Peyer's patch (tissue), 4 donors: ENCODE results near the gene ZFP1.

Source experiments
- POLR2A ChIP-seq, 2 donors: fragments of 450-650 bp; IDR thresholded peaks; one replicate each; pipeline ENCODE4 v1.5.1; 2017; ENCODE audit warnings: antibody characterized with exemption in 2 of 2, mild to moderate bottlenecking in 2 of 2, moderate library complexity in 2 of 2
- TF ChIP-seq, protein P1 (sequence below), 6 experiments: fragments of 450-650 bp in 4 of 6; fragments of 200-600 bp in 2 of 6; sonication (generic) in 1 of 6; IDR thresholded peaks; one replicate each; pipeline ENCODE4 v1.5.1; 2017 to 2019; ENCODE audit warnings: antibody characterized with exemption in 6 of 6, mild to moderate bottlenecking in 3 of 6, moderate library complexity in 1 of 6

- TF ChIP-seq, protein P1, sequence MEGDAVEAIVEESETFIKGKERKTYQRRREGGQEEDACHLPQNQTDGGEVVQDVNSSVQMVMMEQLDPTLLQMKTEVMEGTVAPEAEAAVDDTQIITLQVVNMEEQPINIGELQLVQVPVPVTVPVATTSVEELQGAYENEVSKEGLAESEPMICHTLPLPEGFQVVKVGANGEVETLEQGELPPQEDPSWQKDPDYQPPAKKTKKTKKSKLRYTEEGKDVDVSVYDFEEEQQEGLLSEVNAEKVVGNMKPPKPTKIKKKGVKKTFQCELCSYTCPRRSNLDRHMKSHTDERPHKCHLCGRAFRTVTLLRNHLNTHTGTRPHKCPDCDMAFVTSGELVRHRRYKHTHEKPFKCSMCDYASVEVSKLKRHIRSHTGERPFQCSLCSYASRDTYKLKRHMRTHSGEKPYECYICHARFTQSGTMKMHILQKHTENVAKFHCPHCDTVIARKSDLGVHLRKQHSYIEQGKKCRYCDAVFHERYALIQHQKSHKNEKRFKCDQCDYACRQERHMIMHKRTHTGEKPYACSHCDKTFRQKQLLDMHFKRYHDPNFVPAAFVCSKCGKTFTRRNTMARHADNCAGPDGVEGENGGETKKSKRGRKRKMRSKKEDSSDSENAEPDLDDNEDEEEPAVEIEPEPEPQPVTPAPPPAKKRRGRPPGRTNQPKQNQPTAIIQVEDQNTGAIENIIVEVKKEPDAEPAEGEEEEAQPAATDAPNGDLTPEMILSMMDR (IDR thresholded peaks at IDR 0.05), result no peak
- TF ChIP-seq POLR2A (IDR thresholded peaks at IDR 0.05), result no peak
Observed at GRCh38 chr16:75202069-75202590, 53.8 kb downstream of the ZFP1 start.
